GM12874 (cell line): ENCODE data around the gene TRIP6.

Experiments used
- TF ChIP-seq, protein P1 (sequence below): IDR thresholded peaks from 2 replicates; pipeline ENCODE4 v1.5.1; 2011; ENCODE audit warnings: low read depth, mild to moderate bottlenecking, control low read depth, low read length, moderate library complexity; ENCODE audit not compliant: insufficient read depth

The TRIP6 gene

DNA sequence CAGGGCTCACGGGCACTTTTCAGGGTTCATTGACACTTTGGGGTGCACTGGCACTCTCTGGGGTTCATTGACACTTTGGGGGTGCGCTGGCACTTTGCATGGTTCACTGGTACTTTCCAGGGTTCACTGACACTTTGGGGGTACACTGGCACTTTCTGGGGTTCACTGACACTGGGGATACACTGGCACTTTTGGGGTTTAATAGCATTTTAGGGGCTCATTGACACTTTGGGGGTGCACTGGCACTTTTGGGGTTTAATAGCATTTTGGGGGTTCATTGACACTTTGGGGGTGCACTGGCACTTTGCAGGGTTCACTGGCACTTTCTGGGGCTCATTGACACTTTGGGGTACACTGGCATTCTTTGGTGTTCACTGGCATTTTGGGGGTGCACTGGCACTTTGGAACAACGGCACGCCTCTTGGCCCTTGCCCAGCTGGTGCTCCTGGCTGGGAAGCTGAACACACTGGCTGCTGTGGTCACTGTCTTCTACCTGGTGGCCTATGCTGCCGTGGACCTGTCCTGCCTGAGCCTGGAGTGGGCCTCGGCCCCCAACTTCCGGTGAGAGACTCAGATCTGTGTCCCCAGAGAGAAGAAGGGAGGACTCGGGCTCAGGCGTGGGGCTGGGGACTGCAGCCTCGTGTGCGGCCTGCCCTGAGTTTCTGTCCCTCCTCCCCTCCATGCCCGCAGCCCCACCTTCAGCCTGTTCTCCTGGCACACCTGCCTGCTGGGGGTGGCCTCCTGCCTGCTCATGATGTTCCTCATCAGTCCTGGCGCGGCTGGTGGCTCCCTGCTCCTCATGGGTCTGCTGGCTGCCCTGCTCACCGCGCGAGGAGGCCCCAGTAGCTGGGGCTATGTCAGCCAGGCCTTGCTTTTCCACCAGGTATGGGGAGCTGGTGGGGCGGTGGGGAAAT is 6.2 kb upstream of the TRIP6 start:
- TF ChIP-seq, protein P1, sequence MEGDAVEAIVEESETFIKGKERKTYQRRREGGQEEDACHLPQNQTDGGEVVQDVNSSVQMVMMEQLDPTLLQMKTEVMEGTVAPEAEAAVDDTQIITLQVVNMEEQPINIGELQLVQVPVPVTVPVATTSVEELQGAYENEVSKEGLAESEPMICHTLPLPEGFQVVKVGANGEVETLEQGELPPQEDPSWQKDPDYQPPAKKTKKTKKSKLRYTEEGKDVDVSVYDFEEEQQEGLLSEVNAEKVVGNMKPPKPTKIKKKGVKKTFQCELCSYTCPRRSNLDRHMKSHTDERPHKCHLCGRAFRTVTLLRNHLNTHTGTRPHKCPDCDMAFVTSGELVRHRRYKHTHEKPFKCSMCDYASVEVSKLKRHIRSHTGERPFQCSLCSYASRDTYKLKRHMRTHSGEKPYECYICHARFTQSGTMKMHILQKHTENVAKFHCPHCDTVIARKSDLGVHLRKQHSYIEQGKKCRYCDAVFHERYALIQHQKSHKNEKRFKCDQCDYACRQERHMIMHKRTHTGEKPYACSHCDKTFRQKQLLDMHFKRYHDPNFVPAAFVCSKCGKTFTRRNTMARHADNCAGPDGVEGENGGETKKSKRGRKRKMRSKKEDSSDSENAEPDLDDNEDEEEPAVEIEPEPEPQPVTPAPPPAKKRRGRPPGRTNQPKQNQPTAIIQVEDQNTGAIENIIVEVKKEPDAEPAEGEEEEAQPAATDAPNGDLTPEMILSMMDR: no peak

DNA sequence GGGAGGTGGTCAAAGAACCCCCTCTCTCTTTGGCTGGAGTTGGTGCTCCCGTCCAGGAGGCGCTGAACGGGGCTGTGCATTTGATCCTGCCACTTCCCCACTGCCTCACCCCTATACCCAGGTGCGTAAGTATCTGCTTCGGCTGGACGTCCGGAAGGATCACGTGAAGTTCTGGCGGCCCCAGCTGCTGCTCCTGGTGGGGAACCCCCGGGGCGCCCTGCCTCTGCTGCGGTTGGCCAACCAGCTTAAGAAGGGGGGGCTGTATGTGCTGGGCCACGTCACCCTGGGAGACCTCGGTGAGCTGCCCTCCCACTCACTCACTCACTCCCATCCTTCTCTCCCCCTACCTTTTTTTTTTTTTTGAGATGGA is 5.6 kb upstream of the TRIP6 start:
- TF ChIP-seq, protein P1: no peak

DNA sequence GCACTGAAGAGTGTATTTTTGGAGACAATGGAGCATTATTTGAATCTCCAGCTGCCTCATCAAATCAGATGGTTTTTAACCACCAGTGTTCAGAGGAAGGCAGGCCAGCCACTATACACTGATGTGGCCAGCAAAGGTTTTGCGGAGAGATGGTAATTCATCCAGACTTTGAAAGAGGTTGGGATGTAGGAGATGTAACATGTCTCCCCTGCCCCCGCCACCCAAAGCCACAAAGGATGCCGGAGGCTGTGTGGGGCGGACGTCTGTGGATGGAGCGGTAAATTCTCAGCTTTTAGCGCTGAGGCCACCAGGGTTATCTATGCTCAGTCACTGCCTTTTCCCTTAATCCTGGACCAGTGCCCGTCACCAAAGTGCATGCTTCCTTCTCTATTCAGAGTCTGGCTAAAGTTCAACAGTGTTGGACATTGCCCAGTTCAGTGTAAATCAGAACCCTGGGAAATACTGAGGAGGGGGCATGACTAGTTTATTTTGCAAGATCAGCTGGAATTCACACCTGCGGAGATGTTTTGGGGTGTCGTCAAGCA is 3.7 kb upstream of the TRIP6 start:
- TF ChIP-seq, protein P1: no peak

DNA sequence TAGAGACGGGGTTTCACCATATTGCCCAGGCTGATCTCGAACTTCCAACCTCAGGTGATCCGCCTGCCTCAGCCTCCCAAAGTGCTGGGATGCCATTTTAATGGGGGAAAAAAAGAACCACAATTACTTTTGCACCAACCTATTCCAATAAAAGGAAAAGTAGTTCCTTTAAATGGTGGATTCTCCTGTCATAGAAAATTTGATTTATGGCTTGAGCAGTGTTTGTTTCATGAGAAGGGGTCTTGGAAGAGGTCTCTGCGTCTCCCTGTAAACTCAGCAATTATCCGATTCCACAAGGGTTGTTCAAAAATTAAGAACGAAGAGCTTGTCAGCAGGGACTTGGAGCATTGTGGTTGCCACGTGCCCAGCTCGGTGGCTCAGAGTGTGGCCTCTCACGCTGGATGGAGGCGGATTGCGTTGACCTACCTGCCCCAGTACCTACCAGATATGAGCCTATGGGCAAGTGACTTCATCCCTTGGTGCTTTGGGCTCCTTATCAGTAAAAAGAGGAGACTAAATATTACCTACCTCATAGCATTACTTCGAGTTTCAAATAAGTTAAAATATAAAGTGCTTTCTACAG is 2.8 kb upstream of the TRIP6 start:
- TF ChIP-seq, protein P1: no peak

DNA sequence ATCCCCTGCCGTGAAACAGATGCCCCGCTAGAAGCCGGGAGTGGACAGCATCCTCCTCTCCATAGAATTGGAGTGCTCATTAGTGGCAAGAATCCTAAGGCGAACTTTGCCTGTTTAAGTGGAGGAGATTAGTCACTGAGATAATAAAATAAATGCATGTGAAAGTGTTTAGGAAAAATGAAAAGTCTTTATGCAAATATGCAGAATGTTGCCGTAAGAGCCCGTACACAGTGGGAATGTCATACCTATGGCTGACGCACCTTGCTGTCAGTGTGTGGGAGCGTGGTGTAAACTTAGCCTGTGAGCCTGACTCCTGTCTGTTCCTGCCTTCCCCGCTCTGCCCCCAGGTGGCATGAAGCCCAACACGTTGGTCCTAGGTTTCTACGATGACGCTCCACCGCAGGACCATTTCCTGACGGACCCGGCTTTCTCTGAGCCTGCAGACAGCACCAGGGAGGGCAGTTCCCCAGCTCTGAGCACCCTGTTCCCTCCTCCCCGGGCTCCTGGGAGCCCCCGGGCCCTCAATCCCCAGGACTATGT is 1.7 kb upstream of the TRIP6 start:
- TF ChIP-seq, protein P1: 0 out of 2 replicates have a peak, but pooled peaks have one; percentile 5

DNA sequence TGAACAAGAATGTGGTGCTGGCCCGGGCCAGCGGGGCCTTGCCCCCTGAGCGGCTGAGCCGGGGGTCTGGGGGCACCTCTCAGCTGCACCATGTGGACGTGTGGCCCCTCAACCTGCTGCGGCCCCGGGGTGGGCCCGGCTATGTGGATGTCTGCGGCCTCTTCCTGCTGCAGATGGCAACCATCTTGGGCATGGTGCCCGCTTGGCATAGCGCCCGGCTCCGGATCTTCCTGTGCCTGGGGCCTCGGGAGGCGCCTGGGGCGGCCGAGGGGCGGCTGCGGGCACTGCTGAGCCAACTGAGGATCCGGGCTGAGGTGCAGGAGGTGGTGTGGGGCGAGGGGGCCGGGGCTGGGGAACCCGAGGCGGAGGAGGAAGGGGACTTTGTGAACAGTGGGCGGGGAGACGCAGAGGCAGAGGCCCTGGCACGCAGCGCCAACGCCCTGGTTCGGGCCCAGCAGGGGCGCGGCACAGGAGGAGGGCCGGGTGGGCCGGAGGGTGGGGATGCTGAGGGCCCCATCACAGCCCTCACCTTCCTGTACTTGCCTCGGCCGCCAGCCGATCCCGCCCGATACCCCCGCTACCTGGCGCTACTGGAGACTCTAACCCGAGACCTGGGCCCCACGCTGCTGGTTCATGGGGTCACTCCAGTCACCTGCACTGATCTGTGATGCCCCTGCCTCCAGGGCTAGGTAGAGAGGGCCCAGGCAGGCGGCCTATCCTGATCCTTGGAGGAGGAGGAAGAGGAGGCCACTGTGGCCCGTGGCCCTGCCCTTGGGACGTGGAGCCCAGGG is 1.1 kb upstream of the TRIP6 start:
- TF ChIP-seq, protein P1: no peak

DNA sequence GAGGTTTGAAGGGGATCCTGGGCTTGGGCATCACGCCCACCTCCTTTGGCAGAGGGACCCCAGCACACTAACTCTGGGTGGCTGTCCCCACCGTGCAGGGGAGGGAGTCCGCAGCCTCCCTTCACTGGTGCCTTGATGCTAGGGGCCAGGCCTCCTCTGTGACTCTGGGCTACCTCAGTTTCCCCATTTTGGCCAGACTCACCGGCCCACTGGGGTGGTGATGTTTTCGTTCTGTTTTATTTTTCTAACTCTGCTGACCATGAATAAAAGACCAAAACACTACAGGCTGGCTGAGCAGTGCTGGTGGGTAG is 503 bp upstream of the TRIP6 start:
- TF ChIP-seq, protein P1: no peak
